Measurements from ENCODE around the gene SCUBE1. TPM values are rescaled to one million over a fixed set of nuclear protein-coding genes. Genes with fewer than 3 reads are reported as not detected.

SCUBE1 gene
- total RNA-seq (2021; ENCODE audit: unreplicated experiment) (not detected), Bru-seq, nascent RNA (percentile 2 among the genes with signal in this experiment), BruChase-seq, experiment 1, labeled RNA remaining after a 2-hour chase (percentile 5 among the genes with signal in this experiment), BruChase-seq, experiment 2, labeled RNA remaining after a 6-hour chase (percentile 3 among the genes with signal in this experiment)
- 0.06 TPM for polyA plus RNA-seq (2012; ENCODE audit: insufficient read length)
- long read RNA-seq, partial matches to known transcripts = 0 of 1 reads
- long read RNA-seq, other reads (novel, unspliced or antisense) = 1 of 1 reads

DNA sequence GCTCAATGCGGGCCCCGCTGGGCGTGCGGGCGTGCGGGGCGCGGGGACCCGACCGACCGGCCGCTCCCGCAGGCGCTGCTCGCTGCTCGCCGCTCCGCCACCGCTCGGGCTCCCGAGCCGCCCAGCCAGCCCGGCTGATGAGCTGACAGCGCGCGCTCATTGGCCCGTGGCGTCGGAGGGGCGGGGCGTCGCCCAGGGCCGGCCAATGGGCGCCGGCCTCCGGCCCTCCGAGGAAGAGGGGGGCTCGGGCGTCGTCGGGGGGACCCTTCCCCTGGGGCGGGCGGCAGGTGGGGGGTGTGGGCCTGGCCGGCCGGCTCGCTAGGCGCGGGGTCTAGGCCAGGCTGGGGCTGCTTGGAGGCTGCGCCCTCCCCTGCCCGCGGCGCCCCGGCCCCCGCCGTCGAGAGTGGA lies at the start of gene SCUBE1:
Gene SCUBE1 (minus strand): TSS at position 111 of the 408 bp plus-strand sequence. CDS start 111 bp downstream, outside the sequence.
- intact Hi-C loops (cut with micrococcal nuclease; ENCODE audit: unreplicated experiment) = no loop called here
- Histone ChIP-seq H3K36me3 (ENCODE audit: control insufficient read depth, insufficient read depth, low read length) (no peaks in the 10 kb centered on the region), H3K27ac (ENCODE audit: low read length) (no peak within 1 kb of the TSS), H3K27me3 (ENCODE audit: control insufficient read depth, insufficient read depth, low read length) (no peaks in the 10 kb centered on the region; the same call in 1 of the 2 replicates), H3K4me1 (ENCODE audit: control insufficient read depth, insufficient read depth, low read length) (no peaks in the 10 kb centered on the region), H3K4me3 (ENCODE audit: low read depth in 2 of 2, low read length in 2 of 2) (no peak within 1 kb of the TSS), H3K9me3 (ENCODE audit: control insufficient read depth, insufficient read depth, low read depth, low read length) (no peaks in the 10 kb centered on the region)
- TF ChIP-seq POLR2AphosphoS5 (IDR thresholded peaks at IDR 0.05; ENCODE audit: low read depth, low read length) (no peak), SIN3A (IDR thresholded peaks at IDR 0.05; ENCODE audit: borderline replicate concordance, insufficient read depth, low read depth, low read length) (no peak), CTCF (IDR thresholded peaks at IDR 0.05) (no peak), TCF7L2 (IDR thresholded peaks at IDR 0.05; ENCODE audit: low read depth, low read length) (no peak)
- TF ChIP-seq, protein P1, sequence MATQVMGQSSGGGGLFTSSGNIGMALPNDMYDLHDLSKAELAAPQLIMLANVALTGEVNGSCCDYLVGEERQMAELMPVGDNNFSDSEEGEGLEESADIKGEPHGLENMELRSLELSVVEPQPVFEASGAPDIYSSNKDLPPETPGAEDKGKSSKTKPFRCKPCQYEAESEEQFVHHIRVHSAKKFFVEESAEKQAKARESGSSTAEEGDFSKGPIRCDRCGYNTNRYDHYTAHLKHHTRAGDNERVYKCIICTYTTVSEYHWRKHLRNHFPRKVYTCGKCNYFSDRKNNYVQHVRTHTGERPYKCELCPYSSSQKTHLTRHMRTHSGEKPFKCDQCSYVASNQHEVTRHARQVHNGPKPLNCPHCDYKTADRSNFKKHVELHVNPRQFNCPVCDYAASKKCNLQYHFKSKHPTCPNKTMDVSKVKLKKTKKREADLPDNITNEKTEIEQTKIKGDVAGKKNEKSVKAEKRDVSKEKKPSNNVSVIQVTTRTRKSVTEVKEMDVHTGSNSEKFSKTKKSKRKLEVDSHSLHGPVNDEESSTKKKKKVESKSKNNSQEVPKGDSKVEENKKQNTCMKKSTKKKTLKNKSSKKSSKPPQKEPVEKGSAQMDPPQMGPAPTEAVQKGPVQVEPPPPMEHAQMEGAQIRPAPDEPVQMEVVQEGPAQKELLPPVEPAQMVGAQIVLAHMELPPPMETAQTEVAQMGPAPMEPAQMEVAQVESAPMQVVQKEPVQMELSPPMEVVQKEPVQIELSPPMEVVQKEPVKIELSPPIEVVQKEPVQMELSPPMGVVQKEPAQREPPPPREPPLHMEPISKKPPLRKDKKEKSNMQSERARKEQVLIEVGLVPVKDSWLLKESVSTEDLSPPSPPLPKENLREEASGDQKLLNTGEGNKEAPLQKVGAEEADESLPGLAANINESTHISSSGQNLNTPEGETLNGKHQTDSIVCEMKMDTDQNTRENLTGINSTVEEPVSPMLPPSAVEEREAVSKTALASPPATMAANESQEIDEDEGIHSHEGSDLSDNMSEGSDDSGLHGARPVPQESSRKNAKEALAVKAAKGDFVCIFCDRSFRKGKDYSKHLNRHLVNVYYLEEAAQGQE (IDR thresholded peaks at IDR 0.05; ENCODE audit: insufficient read depth in 1 of 2, low read depth in 2 of 2, low read length in 1 of 2) = no peak
- in situ Hi-C loops (cut with HindIII; ENCODE audit: low pct_unique_long_range_greater_than_20kb, low sequenced_read_pairs) = no loop called here
- ATAC-seq (peak; percentile 68), DNase-seq (ENCODE audit: low read depth, low spot score) (no peak)
- CTCF ChIA-PET = interaction anchor here (0.7 kb wide), 1 partner anchor 14 kb away, joined by 5 read pairs; no protein-coding TSS in a partner anchor
- BruUV-seq (replicated peaks) = no TSS peak
- POLR2A ChIA-PET = interaction anchor here (0.6 kb wide), 1 partner anchor 119 kb away, joined by 7 read pairs; no protein-coding TSS in a partner anchor

DNA sequence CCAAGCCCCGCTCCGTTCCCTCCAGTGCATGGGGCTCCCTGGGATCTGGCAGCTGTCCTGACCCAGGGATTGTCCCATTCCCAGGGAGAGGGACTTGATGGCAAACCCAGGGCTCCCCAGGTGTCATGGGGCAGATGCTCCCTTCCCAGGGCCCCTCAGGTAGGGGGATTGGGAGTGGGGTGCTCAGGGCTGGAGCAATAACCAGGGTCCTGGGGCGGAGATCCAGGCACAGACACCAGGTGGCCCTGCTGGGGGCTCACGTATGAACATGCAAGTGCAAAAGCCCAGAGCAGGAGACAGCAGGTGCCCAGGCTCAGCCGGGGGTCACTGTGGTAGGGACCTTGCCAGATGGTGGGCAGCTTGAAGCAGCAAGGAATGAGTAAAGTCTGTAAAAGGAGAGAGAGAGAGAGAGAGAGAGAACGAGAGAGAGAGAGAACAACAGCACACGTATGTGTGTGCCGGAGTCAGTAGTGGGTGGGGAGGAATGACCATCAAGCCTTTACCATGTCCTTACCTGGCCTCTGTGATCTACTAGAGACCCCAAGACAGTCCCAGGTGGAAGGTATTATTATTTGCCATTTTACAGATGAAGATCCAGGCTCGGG lies 49.3 kb upstream of the SCUBE1 start:
- DNase-seq (ENCODE audit: low read depth, low spot score) (no peak), ATAC-seq (no peak)
- no peaks in the 10 kb centered on the region for H3K4me1 ChIP-seq (ENCODE audit: control insufficient read depth, insufficient read depth, low read length)
- ChIA-PET CTCF (interaction anchor here (0.6 kb wide), 2 partner anchors 33 to 161 kb away, joined by 4 to 5 read pairs; no protein-coding TSS in a partner anchor), POLR2A (no interaction called here)
- no peaks in the 10 kb centered on the region for H3K9me3 ChIP-seq (ENCODE audit: control insufficient read depth, insufficient read depth, low read depth, low read length)
- H3K27ac ChIP-seq (ENCODE audit: low read length) = no peak overlapping the region
- no peaks in the 10 kb centered on the region for H3K36me3 ChIP-seq (ENCODE audit: control insufficient read depth, insufficient read depth, low read length)
- no TSS peak for BruUV-seq (replicated peaks)
- no peak for TF ChIP-seq POLR2AphosphoS5 (IDR thresholded peaks at IDR 0.05; ENCODE audit: low read depth, low read length)
- TF ChIP-seq TCF7L2 (IDR thresholded peaks at IDR 0.05; ENCODE audit: low read depth, low read length) = no peak
- TF ChIP-seq SIN3A (IDR thresholded peaks at IDR 0.05; ENCODE audit: borderline replicate concordance, insufficient read depth, low read depth, low read length) = no peak
- TF ChIP-seq, protein P1 (IDR thresholded peaks at IDR 0.05; ENCODE audit: insufficient read depth in 1 of 2, low read depth in 2 of 2, low read length in 1 of 2) = no peak
- no peak for TF ChIP-seq CTCF (IDR thresholded peaks at IDR 0.05)
- no peak overlapping the region for H3K4me3 ChIP-seq (ENCODE audit: low read depth in 2 of 2, low read length in 2 of 2)
- in situ Hi-C loops (cut with HindIII; ENCODE audit: low pct_unique_long_range_greater_than_20kb, low sequenced_read_pairs) (no loop called here), intact Hi-C loops (cut with micrococcal nuclease; ENCODE audit: unreplicated experiment) (no loop called here)
- no peaks in the 10 kb centered on the region for H3K27me3 ChIP-seq (ENCODE audit: control insufficient read depth, insufficient read depth, low read length)
